NCI-H2227 (cell line): ENCODE data around the gene BLOC1S3.

ENCODE experiments used
- DNase-seq: peaks from one replicate; lab custom pipeline; 2025; ENCODE audit not compliant: unreplicated experiment; lab: John Stamatoyannopoulos, UW

Gene BLOC1S3

GRCh38 chr19:45180936-45181335, 2.4 kb downstream of the BLOC1S3 start:
- no peak for DNase-seq

GRCh38 chr19:45182758-45183157, 4.2 kb downstream of the BLOC1S3 start:
- DNase-seq, result no peak

- no peak for DNase-seq
Measured at GRCh38 chr19:45184115-45184514, 5.5 kb downstream of the BLOC1S3 start.

- DNase-seq, result no peak
Measured at GRCh38 chr19:45186509-45187334, 8.1 kb downstream of the BLOC1S3 start.

- peak; percentile 43 for DNase-seq
Measured at GRCh38 chr19:45187421-45188100, 9.0 kb downstream of the BLOC1S3 start.

- DNase-seq, result no peak
Measured at GRCh38 chr19:45189971-45190370, 11.4 kb downstream of the BLOC1S3 start.

GRCh38 chr19:45191375-45191774, 12.8 kb downstream of the BLOC1S3 start:
- no peak for DNase-seq

- no peak for DNase-seq
Measured at GRCh38 chr19:45195764-45196163, 17.2 kb downstream of the BLOC1S3 start.

GRCh38 chr19:45200568-45200967, 22.0 kb downstream of the BLOC1S3 start:
- peak; percentile 10 for DNase-seq

- no peak for DNase-seq
Measured at GRCh38 chr19:45202637-45203036, 24.1 kb downstream of the BLOC1S3 start.

GRCh38 chr19:45205810-45206209, 27.2 kb downstream of the BLOC1S3 start:
- DNase-seq, result no peak

- DNase-seq, result no peak
Measured at GRCh38 chr19:45206328-45206727, 27.7 kb downstream of the BLOC1S3 start.

- no peak for DNase-seq
Measured at GRCh38 chr19:45211751-45212381, 33.3 kb downstream of the BLOC1S3 start.

- no peak for DNase-seq
Measured at GRCh38 chr19:45213031-45213430, 34.4 kb downstream of the BLOC1S3 start.

- DNase-seq, result peak; percentile 6
Measured at GRCh38 chr19:45215391-45216191, 37.0 kb downstream of the BLOC1S3 start.

GRCh38 chr19:45216667-45217066, 38.1 kb downstream of the BLOC1S3 start:
- DNase-seq, result no peak

- peak; percentile 1 for DNase-seq
Measured at GRCh38 chr19:45217193-45217956, 38.8 kb downstream of the BLOC1S3 start.

- DNase-seq, result no peak
Measured at GRCh38 chr19:45217957-45218334, 39.4 kb downstream of the BLOC1S3 start.

- DNase-seq, result no peak
Measured at GRCh38 chr19:45218426-45218825, 39.8 kb downstream of the BLOC1S3 start.
